GM18499 (cell line): ENCODE data around the gene CPXM1.

Experiments used
- ATAC-seq: cut with Tn5 transposase; IDR thresholded peaks from one replicate; pipeline ENCODE4 v1.9.1; 2021; ENCODE audit warnings: moderate number of reproducible peaks; ENCODE audit not compliant: insufficient read depth, unreplicated experiment

CPXM1 gene

GRCh38 chr20:2804852-2805688, 4.6 kb upstream of the CPXM1 start:
- no peak for ATAC-seq

GRCh38 chr20:2804041-2804828, 3.8 kb upstream of the CPXM1 start:
- ATAC-seq: no peak

- no peak for ATAC-seq
Measured at GRCh38 chr20:2801286-2801728, 880 bp upstream of the CPXM1 start.

DNA sequence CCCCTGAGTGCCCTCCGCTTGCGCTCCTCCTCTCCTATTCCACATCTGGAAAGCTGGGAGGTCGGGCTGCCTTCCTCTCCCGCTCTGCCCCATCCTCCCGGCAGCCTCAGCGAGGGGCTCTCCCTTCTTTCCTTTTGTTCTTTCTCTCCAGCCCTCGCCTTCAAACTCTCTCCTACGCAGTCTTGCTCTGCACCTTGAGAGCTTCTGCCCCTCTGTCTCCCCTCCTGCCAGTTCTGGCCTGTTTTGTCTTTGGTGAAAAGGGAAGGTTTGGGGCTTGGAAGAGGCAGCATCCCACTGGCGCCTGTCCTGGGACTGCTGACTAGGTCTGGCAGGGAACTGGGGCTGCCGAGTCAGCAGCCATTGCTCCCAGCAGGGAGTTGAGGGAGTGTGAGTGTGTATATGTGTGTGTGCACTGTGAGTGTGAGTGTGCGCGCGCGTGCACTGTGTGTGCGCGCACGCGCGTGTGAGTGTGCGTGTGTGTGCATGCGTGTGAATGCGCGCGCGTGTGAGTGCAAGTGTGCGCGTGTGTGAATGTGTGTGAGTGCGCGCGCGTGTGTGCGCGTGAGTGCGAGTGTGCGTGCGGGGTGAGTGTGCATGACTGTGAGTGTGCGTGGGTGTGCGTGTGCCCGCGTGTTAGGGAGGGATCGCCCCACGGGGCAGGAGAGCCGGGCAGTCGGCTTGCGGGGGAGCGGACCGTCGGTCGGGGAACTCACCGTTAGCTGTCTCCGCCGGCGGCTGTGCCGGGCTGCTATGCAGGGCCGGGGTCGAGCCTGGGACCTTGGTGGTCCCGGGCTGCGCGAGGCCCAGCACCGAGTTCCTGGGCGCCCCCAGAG, 523 bp downstream of the CPXM1 start:
- ATAC-seq: no peak

- no peak for ATAC-seq
Measured at GRCh38 chr20:2799271-2799670, 1.2 kb downstream of the CPXM1 start.

- ATAC-seq: no peak
Measured at GRCh38 chr20:2798814-2799213, 1.6 kb downstream of the CPXM1 start.

- ATAC-seq: no peak
Measured at GRCh38 chr20:2798095-2798805, 2.2 kb downstream of the CPXM1 start.

- no peak for ATAC-seq
Measured at GRCh38 chr20:2797136-2797983, 3.1 kb downstream of the CPXM1 start.

DNA sequence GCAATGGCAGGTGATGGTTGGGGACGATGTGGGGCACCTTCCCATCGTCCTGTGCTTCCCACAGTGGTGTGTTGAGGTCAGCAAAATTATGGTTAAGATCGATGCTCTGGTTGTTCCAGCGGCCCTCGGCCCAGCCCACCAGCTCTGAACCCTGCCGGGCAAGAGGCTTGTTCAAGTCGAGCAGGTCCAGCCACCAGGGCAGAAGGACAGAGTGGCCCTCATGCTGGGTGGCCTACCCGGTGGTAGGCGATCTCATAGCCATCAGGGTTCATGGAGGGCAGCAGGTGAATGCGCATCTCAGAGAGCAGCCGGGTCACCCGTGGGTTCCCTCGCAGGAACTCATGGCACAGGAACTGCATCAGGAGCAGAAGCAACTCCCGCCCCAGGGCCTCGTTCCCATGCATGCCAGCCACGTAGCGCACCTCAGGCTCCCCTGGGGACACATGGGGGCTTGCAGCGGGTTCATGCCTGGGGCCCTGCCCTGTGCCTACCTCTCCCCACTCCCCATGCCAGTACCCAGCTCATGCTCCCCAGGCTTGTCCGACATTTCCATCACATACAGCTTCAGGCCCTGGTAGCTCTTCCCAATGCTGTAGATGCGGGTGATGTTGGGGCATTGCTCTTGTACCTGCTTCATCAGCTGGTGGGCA, 4.3 kb downstream of the CPXM1 start:
- no peak for ATAC-seq

DNA sequence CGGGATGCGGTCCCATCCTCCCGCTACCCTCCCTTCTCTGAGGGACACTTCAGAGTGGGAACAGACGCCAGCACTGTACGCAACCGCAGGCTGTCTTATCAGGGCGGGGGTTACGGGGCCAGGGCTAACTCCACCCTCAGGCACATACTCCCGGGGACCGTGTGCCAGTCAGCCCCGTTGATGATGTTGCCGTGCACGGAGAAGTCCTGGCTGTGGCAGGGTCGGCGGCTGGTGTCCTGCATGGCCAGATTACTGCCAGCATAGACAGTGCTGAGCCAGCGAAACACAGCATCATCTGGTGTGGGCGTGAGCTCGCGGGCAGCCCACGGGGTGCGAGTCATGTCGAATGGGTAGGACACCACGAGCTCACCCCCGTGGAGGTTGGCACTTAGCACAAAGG, 5.0 kb downstream of the CPXM1 start:
- no peak for ATAC-seq

GRCh38 chr20:2794866-2795447, 5.5 kb downstream of the CPXM1 start:
- no peak for ATAC-seq

DNA sequence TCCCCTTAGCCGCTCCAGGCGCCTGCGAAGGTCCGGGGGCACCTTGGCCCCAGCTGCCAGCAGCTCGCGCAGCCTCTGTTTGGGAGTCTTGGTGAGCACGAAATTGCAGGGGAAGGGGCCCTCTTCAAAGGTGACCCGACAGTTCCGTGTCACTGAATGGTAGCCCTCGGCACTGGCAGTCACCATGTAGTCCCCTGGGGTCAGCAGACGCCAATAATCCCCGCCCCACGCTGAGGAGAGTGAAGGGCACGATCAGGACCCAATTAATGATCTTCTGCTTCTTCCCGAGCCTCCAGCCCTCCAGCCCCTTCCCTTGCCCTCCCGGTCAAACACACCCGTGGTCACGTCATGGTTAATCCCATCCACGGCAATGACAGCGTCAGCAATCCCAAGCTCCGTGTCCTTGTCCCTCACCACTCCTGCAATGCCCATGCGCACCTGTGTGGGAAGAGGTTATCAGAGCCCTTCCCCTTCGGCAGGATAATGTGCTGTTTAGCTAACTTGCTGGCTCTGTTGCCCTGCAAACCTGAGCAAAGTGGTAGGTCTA, 6.2 kb downstream of the CPXM1 start:
- no peak for ATAC-seq

- no peak for ATAC-seq
Measured at GRCh38 chr20:2793471-2793870, 7.0 kb downstream of the CPXM1 start.

- no peak for ATAC-seq
Measured at GRCh38 chr20:2783908-2784566, 16.4 kb downstream of the CPXM1 start.

- no peak for ATAC-seq
Measured at GRCh38 chr20:2780948-2781347, 19.5 kb downstream of the CPXM1 start.

DNA sequence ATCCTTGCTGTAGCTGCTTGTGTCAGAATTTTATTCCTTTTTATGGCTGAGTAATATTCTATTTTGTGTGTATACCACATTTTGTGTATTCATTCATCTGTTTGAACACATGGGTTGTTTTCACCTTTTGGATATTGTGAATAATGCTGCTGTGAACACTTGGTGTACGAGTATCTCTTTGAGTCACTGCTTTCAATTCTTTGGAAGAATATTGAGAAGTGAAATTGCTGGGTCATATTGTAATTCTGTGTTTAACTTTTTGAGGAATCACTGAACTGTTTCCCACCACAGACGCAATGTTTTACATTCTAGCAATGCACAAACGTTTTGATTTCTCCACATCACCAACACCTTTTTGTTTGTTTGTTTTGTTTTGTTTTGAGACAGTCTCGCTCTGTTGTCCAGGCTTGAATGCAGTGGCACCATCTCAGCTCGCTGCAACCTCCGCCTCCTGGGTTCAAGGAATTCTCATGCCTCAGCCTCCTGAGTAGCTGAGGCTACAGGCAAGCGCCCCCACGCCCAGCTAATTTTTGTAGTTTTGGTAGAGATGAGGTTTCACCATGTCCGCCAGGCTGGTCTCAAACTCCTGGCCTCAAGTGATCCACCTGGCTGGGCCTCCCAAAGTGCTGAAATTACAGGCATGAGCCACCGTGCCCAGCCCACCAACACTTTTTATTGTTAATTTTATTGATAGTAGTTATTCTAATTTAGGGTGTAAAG, 21.7 kb downstream of the CPXM1 start:
- ATAC-seq: no peak

- ATAC-seq: no peak
Measured at GRCh38 chr20:2775139-2775538, 25.3 kb downstream of the CPXM1 start.
